Activated T-helper 1 cell treated with anti-CD3 and anti-CD28 coated beads, Interleukin-2, amount 50 U/mL, for 16 hours (primary cell): ENCODE measurements around the gene MAN2A2.
"Not testable (repeated sequence)": the region's sequence is repeated elsewhere in the genome, so short reads cannot be mapped to it uniquely, and the experiment has no call there.

Experiments
- DNase-seq, 2 donors: peaks; one replicate each; pipeline ENCODE4 v3.0.0-alpha.2; 2020; ENCODE audit warnings: low read depth in 1 of 2, low spot score in 1 of 2

The MAN2A2 gene

GRCh38 chr15:90903733-90904536 lies 833 bp downstream of the MAN2A2 start:
- no peak for DNase-seq

- no peak for DNase-seq
These were observed 1.6 kb downstream of the MAN2A2 start for GRCh38 chr15:90904746-90905145.

- no peak for DNase-seq
These were observed 2.4 kb downstream of the MAN2A2 start for GRCh38 chr15:90905306-90906180.

- no peak for DNase-seq
These were observed 3.2 kb downstream of the MAN2A2 start for GRCh38 chr15:90906181-90906849.

GRCh38 chr15:90907051-90907660 lies 4.1 kb downstream of the MAN2A2 start:
- DNase-seq: no peak

- no peak for DNase-seq
These were observed 4.9 kb downstream of the MAN2A2 start for GRCh38 chr15:90907838-90908507.

GRCh38 chr15:90909449-90909848 lies 6.3 kb downstream of the MAN2A2 start:
- DNase-seq: not testable (repeated sequence)

- DNase-seq: no peak
These were observed 6.9 kb downstream of the MAN2A2 start for GRCh38 chr15:90909976-90910375.

- DNase-seq: no peak
These were observed 7.6 kb downstream of the MAN2A2 start for GRCh38 chr15:90910441-90911301.

GRCh38 chr15:90911302-90911623 lies 8.2 kb downstream of the MAN2A2 start:
- DNase-seq: no peak

- DNase-seq: no peak
These were observed 9.0 kb downstream of the MAN2A2 start for GRCh38 chr15:90911906-90912769.

GRCh38 chr15:90912770-90913075 lies 9.6 kb downstream of the MAN2A2 start:
- DNase-seq: no peak

- no peak for DNase-seq
These were observed 10.4 kb downstream of the MAN2A2 start for GRCh38 chr15:90913398-90913944.

- no peak for DNase-seq
These were observed 11.4 kb downstream of the MAN2A2 start for GRCh38 chr15:90914305-90915080.

- DNase-seq: no peak
These were observed 12.2 kb downstream of the MAN2A2 start for GRCh38 chr15:90915216-90915807.

GRCh38 chr15:90915808-90916440 lies 12.8 kb downstream of the MAN2A2 start:
- no peak for DNase-seq

GRCh38 chr15:90916461-90916860 lies 13.4 kb downstream of the MAN2A2 start:
- no peak for DNase-seq
